ENCODE measurements around the gene DOK4. TPM values are rescaled to one million over a fixed set of nuclear protein-coding genes. Genes with fewer than 3 reads are reported as not detected.
A peak's percentile ranks its signal among the peaks of the same experiment; 100 is the strongest.

DOK4 gene
- polyA plus RNA-seq, 1 experiment, result 40.0 TPM

GRCh38 chr16:57478396-57479204, 7.7 kb downstream of the DOK4 start:
- no peak for DNase-seq (ENCODE audit: low read depth)
- POLR2A ChIA-PET, result no interaction called here
- peak overlapping the region; percentile 45 for H3K4me3 ChIP-seq (ENCODE audit: low read depth, low read length)
- no peak for TF ChIP-seq CTCF (IDR thresholded peaks at IDR 0.05; ENCODE audit: insufficient read depth, low read depth, low read length)
- CTCF ChIA-PET, result interaction anchor here (0.7 to 4.4 kb wide), 3 partner anchors 15 to 41 kb away, joined by 3 to 24 read pairs (median 6); partner anchors contain the start of gene POLR2C
- H3K36me3 ChIP-seq (ENCODE audit: control insufficient read depth, insufficient read depth, low read length), result peaks cover 11% of the 10 kb centered on the region
- no peaks in the 10 kb centered on the region for H3K27me3 ChIP-seq (ENCODE audit: control insufficient read depth, insufficient read depth, low read length)

- ChIA-PET POLR2A (no interaction called here), CTCF (interaction anchor here (1.9 to 4.4 kb wide), 2 partner anchors 15 to 42 kb away, joined by 6 to 24 read pairs; partner anchors contain the start of gene POLR2C)
- no peaks in the 10 kb centered on the region for H3K27me3 ChIP-seq (ENCODE audit: control insufficient read depth, insufficient read depth, low read length)
- no peak for TF ChIP-seq CTCF (IDR thresholded peaks at IDR 0.05; ENCODE audit: insufficient read depth, low read depth, low read length)
- no peak overlapping the region for H3K4me3 ChIP-seq (ENCODE audit: low read depth, low read length)
- no peak for DNase-seq (ENCODE audit: low read depth)
- peaks cover 19% of the 10 kb centered on the region for H3K36me3 ChIP-seq (ENCODE audit: control insufficient read depth, insufficient read depth, low read length)
Observed at GRCh38 chr16:57477531-57478202, 8.6 kb downstream of the DOK4 start.

GRCh38 chr16:57476546-57477410, 9.5 kb downstream of the DOK4 start:
- Histone ChIP-seq H3K27me3 (ENCODE audit: control insufficient read depth, insufficient read depth, low read length) (no peaks in the 10 kb centered on the region), H3K36me3 (ENCODE audit: control insufficient read depth, insufficient read depth, low read length) (peaks cover 23% of the 10 kb centered on the region), H3K4me3 (ENCODE audit: low read depth, low read length) (no peak overlapping the region)
- TF ChIP-seq CTCF (IDR thresholded peaks at IDR 0.05; ENCODE audit: insufficient read depth, low read depth, low read length), result no peak
- DNase-seq (ENCODE audit: low read depth), result no peak
- ChIA-PET POLR2A (no interaction called here), CTCF (interaction anchor here (1.1 to 3.1 kb wide), 2 partner anchors 13 to 44 kb away, joined by 3 to 14 read pairs; no protein-coding TSS in a partner anchor)

- CTCF ChIA-PET, result interaction anchor here (0.6 to 3.1 kb wide), 5 partner anchors 11 to 47 kb away, joined by 3 to 14 read pairs (median 3); partner anchors contain the start of gene POLR2C
Observed at GRCh38 chr16:57475711-57476339, 10.5 kb downstream of the DOK4 start.

More at GRCh38 chr16:57475711-57476339, 10.5 kb downstream of the DOK4 start:
- POLR2A ChIA-PET, result no interaction called here
- Histone ChIP-seq H3K27me3 (ENCODE audit: control insufficient read depth, insufficient read depth, low read length) (no peaks in the 10 kb centered on the region), H3K36me3 (ENCODE audit: control insufficient read depth, insufficient read depth, low read length) (peaks cover 23% of the 10 kb centered on the region), H3K4me3 (ENCODE audit: low read depth, low read length) (no peak overlapping the region)
- TF ChIP-seq CTCF (IDR thresholded peaks at IDR 0.05; ENCODE audit: insufficient read depth, low read depth, low read length), result peak; percentile 70
- no peak for DNase-seq (ENCODE audit: low read depth)
